Vagina (tissue), 2 donors: ENCODE results near the gene PRSS48. TPM values are rescaled to one million over a fixed set of nuclear protein-coding genes. Genes with fewer than 3 reads are reported as not detected.

Experiments
- DNase-seq, 2 donors: peaks; one replicate each; pipeline ENCODE4 v3.0.0-alpha.2; 2017; ENCODE audit errors: extremely low spot score in 2 of 2
- H3K27ac ChIP-seq: fragments of 200-600 bp; sonication (generic); one replicate; pipeline ENCODE4 v1.5.1; 2019
- H3K27me3 ChIP-seq: fragments of 200-600 bp; sonication (generic); one replicate; pipeline ENCODE4 v1.5.1; 2019
- H3K36me3 ChIP-seq, 2 donors: fragments of 200-600 bp; sonication (generic); one replicate each; pipeline ENCODE4 v1.5.1; 2017 to 2019
- H3K4me1 ChIP-seq: fragments of 200-600 bp; sonication (generic); one replicate; pipeline ENCODE4 v1.5.1; 2019
- H3K4me3 ChIP-seq, 2 donors: fragments of 200-600 bp; sonication (generic); 1 replicate in 1 of 2; 2 replicates in 1 of 2; pipeline ENCODE4 v1.5.1; 2016 to 2019
- H3K9me3 ChIP-seq: fragments of 200-600 bp; sonication (generic); one replicate; pipeline ENCODE4 v1.5.1; 2019
- POLR2A ChIP-seq, 2 donors: fragments of 450-650 bp; IDR thresholded peaks; one replicate each; pipeline ENCODE4 v1.6.1; 2017; ENCODE audit warnings: antibody characterized with exemption in 2 of 2, mild to moderate bottlenecking in 2 of 2, moderate library complexity in 2 of 2
- POLR2AphosphoS5 ChIP-seq, 2 donors: sonication (generic); formaldehyde crosslinking; IDR thresholded peaks; one replicate each; pipeline ENCODE4 v1.9.0; 2017; ENCODE audit warnings: antibody characterized with exemption in 2 of 2, mild to moderate bottlenecking in 2 of 2, low read depth in 1 of 2; ENCODE audit not compliant: insufficient read depth in 1 of 2
- intact Hi-C: fragments of 100-400 bp; cut with DNase I; formaldehyde crosslinking; loops from one replicate; pipeline ENCODE4 v1.15.1; 2023
- total RNA-seq: library from RNA; depleted of rRNA; stranded (reverse); fragments of >200 nt; gene quantifications from one replicate; pipeline ENCODE4 v1.2.3, GENCODE V29; 2016
- TF ChIP-seq, protein P1 (sequence below), 3 experiments: fragments of 450-650 bp in 2 of 3; fragments of 200-600 bp in 1 of 3; sonication (generic) in 1 of 3; IDR thresholded peaks; one replicate each; pipeline ENCODE4 v1.5.1; 2017 to 2019; ENCODE audit warnings: antibody characterized with exemption in 3 of 3, mild to moderate bottlenecking in 2 of 3, moderate library complexity in 2 of 3

The PRSS48 gene
- total RNA-seq, 1 donor from 2014 or later = not detected

DNA sequence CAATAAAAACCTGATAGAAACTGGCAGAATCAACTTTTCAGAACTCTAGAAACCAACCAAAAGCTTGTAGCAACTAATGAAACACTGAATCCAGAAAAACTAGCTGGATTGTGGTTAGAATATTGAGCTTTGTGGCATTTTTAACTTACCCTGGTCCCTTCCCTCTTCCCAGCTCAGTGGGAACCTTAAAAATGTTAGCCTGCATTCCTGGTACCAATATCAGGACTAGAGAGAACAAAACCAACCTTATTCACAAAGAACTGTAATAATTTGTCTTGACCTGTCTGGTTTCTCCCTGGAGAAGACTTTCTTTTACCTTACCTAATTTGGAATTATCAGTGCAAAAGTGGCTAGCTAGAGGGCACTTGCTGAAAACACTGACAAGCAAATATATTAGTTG is 27.3 kb downstream of the PRSS48 start:
- DNase-seq = no peak
- Histone ChIP-seq H3K9me3 (no peaks in the 10 kb centered on the region), H3K36me3 (no peaks in the 10 kb centered on the region), H3K4me3 (no peak overlapping the region), H3K27me3 (no peaks in the 10 kb centered on the region), H3K4me1 (peaks cover 15% of the 10 kb centered on the region), H3K27ac (no peak overlapping the region)
- intact Hi-C loops = no loop called here
- TF ChIP-seq, protein P1, sequence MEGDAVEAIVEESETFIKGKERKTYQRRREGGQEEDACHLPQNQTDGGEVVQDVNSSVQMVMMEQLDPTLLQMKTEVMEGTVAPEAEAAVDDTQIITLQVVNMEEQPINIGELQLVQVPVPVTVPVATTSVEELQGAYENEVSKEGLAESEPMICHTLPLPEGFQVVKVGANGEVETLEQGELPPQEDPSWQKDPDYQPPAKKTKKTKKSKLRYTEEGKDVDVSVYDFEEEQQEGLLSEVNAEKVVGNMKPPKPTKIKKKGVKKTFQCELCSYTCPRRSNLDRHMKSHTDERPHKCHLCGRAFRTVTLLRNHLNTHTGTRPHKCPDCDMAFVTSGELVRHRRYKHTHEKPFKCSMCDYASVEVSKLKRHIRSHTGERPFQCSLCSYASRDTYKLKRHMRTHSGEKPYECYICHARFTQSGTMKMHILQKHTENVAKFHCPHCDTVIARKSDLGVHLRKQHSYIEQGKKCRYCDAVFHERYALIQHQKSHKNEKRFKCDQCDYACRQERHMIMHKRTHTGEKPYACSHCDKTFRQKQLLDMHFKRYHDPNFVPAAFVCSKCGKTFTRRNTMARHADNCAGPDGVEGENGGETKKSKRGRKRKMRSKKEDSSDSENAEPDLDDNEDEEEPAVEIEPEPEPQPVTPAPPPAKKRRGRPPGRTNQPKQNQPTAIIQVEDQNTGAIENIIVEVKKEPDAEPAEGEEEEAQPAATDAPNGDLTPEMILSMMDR (IDR thresholded peaks at IDR 0.05) = no peak
- TF ChIP-seq POLR2A (IDR thresholded peaks at IDR 0.05) (no peak), POLR2AphosphoS5 (IDR thresholded peaks at IDR 0.05; ENCODE audit: insufficient read depth in 1 of 2, low read depth in 1 of 2) (no peak)

DNA sequence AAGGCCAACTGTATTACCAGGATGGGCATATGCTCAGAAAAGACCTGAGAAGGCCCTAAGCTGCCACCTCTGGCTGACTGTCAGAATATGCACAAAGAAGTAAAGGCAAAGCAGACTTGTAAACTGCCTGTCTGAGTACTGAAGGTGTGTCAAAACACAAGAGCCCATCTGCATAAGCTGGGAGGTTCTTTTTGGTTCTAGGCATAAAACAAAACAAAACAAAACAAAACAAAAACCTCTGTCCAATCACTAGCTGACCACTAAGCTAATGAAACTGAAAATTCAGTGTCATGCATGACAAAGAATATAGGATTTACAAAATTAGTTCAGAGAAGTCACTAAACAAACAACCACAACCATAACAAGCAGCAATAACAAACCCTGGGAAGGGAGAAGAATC is 27.8 kb downstream of the PRSS48 start:
- Histone ChIP-seq H3K27me3 (no peaks in the 10 kb centered on the region), H3K9me3 (no peaks in the 10 kb centered on the region), H3K36me3 (no peaks in the 10 kb centered on the region), H3K4me1 (peaks cover 15% of the 10 kb centered on the region), H3K4me3 (no peak overlapping the region), H3K27ac (no peak overlapping the region)
- no peak for DNase-seq
- intact Hi-C loops = no loop called here
- TF ChIP-seq, protein P1 (IDR thresholded peaks at IDR 0.05) = no peak
- TF ChIP-seq POLR2A (IDR thresholded peaks at IDR 0.05) (no peak), POLR2AphosphoS5 (IDR thresholded peaks at IDR 0.05; ENCODE audit: insufficient read depth in 1 of 2, low read depth in 1 of 2) (no peak)

DNA sequence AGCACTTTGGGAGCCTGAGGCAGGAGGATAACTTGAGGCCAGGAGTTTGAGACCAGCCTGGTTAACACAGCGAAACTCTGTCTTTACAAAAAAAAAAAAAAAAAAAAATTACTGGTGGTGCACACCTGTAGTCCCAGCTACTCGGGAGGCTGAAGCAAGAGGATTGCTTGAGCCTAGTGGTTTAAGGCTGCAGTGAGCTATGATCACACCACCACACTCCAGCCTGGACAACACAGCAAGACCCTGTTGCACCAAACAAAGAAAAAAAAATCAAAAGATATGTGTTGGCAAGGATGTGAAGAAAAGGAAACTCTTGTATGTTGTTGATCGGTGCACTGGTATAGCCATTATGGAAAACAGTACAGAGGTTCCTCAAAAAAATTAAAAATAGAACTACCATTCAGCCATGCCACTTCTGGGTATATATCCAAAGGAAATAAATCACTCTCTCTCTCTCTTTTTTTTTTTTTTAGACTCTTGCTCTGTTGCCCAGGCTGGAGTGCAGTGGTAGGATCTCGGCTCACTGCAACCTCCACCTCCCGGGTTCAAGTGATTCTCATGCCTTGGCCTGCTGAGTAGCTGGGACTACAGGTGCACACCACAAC is 33.3 kb downstream of the PRSS48 start:
- no peaks in the 10 kb centered on the region for H3K9me3 ChIP-seq
- no peak for DNase-seq
- no peak overlapping the region for H3K27ac ChIP-seq
- intact Hi-C loops = no loop called here
- no peak overlapping the region for H3K4me3 ChIP-seq
- H3K36me3 ChIP-seq = no peaks in the 10 kb centered on the region
- H3K27me3 ChIP-seq = no peaks in the 10 kb centered on the region
- TF ChIP-seq, protein P1 (IDR thresholded peaks at IDR 0.05) = no peak
- TF ChIP-seq POLR2A (IDR thresholded peaks at IDR 0.05) = no peak
- no peak for TF ChIP-seq POLR2AphosphoS5 (IDR thresholded peaks at IDR 0.05; ENCODE audit: insufficient read depth in 1 of 2, low read depth in 1 of 2)
- peaks cover 15% of the 10 kb centered on the region for H3K4me1 ChIP-seq

DNA sequence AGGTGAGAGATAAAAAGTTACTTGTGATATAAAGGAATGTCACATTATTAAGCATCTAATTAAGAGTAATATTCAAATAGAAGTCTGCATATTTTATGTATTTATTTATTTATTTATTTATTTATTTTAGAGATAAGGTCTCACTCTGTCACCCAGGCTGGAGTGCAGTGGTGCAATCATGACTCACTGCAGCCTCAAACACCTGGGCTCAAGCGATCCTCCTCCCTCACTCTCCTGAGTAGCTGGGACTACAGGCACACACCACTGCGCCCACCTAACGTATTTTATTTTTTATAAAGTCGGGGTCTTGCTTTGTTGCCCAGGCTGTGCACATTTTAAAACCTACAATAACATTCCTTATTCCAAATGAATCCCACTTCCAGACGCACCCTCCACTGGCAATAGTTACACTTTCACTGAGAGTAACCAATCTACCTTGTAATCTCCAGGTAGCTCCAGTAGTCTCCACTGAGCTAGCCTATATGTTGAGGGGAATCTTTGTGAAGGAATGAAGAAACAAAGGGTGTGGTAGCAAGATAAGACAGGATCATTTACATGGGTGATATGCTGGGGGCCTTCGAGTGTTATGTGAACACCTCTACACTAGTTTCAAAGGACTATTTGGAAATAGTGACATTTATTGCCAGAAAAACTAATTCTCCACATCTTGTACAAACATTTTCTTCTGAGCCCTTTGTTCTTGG is 36.5 kb downstream of the PRSS48 start:
- no peaks in the 10 kb centered on the region for H3K36me3 ChIP-seq
- no peak for DNase-seq
- intact Hi-C loops = no loop called here
- TF ChIP-seq POLR2A (IDR thresholded peaks at IDR 0.05) = no peak
- TF ChIP-seq, protein P1 (IDR thresholded peaks at IDR 0.05) = no peak
- no peak for TF ChIP-seq POLR2AphosphoS5 (IDR thresholded peaks at IDR 0.05; ENCODE audit: insufficient read depth in 1 of 2, low read depth in 1 of 2)
- H3K4me3 ChIP-seq = no peak overlapping the region
- no peaks in the 10 kb centered on the region for H3K27me3 ChIP-seq
- no peak overlapping the region for H3K27ac ChIP-seq
- H3K4me1 ChIP-seq = peaks cover 39% of the 10 kb centered on the region
- no peaks in the 10 kb centered on the region for H3K9me3 ChIP-seq

DNA sequence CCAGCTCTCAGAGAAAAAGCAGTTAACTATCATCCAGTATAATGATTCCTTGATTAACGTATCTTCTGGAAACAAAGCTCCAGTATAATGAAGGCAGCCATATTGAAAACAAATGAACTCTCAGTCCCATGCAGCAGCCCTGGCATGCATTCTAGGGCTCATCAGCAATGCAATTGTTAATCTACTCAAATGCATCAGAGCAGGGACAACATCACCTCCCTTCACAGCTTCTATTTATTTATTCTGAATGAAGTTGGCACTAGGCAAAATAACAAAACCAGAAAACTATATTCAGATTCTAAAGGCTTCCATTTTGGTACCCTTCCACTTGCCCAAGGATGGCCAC is 37.0 kb downstream of the PRSS48 start:
- Histone ChIP-seq H3K36me3 (no peaks in the 10 kb centered on the region), H3K27me3 (no peaks in the 10 kb centered on the region), H3K4me1 (peaks cover 39% of the 10 kb centered on the region), H3K4me3 (no peak overlapping the region), H3K9me3 (no peaks in the 10 kb centered on the region), H3K27ac (no peak overlapping the region)
- TF ChIP-seq POLR2AphosphoS5 (IDR thresholded peaks at IDR 0.05; ENCODE audit: insufficient read depth in 1 of 2, low read depth in 1 of 2) (no peak), POLR2A (IDR thresholded peaks at IDR 0.05) (no peak)
- TF ChIP-seq, protein P1 (IDR thresholded peaks at IDR 0.05) = no peak
- DNase-seq = no peak
- intact Hi-C loops = no loop called here
